Activated T-helper 17 cell treated with anti-CD3 and anti-CD28 coated beads, Interleukin-2, amount 50 U/mL, for 72 hours (primary cell): ENCODE measurements around the gene FBXW10. TPM values are rescaled to one million over a fixed set of nuclear protein-coding genes. Genes with fewer than 3 reads are reported as not detected.
A peak's percentile ranks its signal among the peaks of the same experiment; 100 is the strongest.
"Not testable (repeated sequence)": the region's sequence is repeated elsewhere in the genome, so short reads cannot be mapped to it uniquely, and the experiment has no call there.

Source experiments
- ATAC-seq: fragments of 150-1000 bp; cut with Tn5 transposase; replicated peaks from 2 replicates; pipeline ENCODE4 v1.10.0; 2021; ENCODE audit warnings: mild to moderate bottlenecking, moderate library complexity
- H3K27ac Mint-ChIP-seq: one replicate; pipeline ENCODE4 v1.8.0; 2022; ENCODE audit warnings: mixed read lengths
- H3K27me3 Mint-ChIP-seq: one replicate; pipeline ENCODE4 v1.8.0; 2022; ENCODE audit warnings: mixed read lengths
- H3K36me3 Mint-ChIP-seq: one replicate; pipeline ENCODE4 v1.8.0; 2022; ENCODE audit warnings: low read depth, mild to moderate bottlenecking, mixed read lengths
- H3K4me1 Mint-ChIP-seq: one replicate; pipeline ENCODE4 v1.8.0; 2022; ENCODE audit warnings: mixed read lengths
- H3K4me3 Mint-ChIP-seq: one replicate; pipeline ENCODE4 v1.8.0; 2022; ENCODE audit warnings: mild to moderate bottlenecking, mixed read lengths
- H3K9me3 Mint-ChIP-seq: one replicate; pipeline ENCODE4 v1.8.0; 2022; ENCODE audit warnings: mixed read lengths
- total RNA-seq, 2 donors: library from RNA; stranded (reverse); gene quantifications; one replicate each; pipeline ENCODE4 v1.2.3, GENCODE V29; 2022

The FBXW10 gene, protein sequence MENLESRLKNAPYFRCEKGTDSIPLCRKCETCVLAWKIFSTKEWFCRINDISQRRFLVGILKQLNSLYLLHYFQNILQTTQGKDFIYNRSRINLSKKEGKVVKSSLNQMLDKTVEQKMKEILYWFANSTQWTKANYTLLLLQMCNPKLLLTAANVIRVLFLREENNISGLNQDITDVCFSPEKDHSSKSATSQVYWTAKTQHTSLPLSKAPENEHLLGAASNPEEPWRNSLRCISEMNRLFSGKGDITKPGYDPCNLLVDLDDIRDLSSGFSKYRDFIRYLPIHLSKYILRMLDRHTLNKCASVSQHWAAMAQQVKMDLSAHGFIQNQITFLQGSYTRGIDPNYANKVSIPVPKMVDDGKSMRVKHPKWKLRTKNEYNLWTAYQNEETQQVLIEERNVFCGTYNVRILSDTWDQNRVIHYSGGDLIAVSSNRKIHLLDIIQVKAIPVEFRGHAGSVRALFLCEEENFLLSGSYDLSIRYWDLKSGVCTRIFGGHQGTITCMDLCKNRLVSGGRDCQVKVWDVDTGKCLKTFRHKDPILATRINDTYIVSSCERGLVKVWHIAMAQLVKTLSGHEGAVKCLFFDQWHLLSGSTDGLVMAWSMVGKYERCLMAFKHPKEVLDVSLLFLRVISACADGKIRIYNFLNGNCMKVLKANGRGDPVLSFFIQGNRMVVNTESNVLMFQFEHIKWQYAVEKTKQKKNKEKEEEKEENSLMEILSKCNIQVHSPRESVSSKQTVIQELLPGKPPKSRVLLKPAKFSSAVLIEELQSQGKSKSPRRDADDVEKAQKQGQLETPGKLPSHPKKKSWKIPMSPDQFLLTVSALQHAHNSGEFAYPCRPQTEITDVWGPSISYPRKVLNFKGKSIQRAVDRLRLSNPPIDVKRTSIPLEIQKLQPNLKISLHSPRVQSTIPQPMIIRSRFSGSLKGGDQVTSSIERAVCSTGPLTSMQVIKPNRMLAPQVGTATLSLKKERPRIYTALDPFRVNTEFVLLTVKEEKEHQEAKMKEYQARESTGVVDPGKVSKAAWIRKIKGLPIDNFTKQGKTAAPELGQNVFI
- under 1 TPM in 1 of 2 donors, not detected in 1; 0.78 TPM for total RNA-seq

DNA sequence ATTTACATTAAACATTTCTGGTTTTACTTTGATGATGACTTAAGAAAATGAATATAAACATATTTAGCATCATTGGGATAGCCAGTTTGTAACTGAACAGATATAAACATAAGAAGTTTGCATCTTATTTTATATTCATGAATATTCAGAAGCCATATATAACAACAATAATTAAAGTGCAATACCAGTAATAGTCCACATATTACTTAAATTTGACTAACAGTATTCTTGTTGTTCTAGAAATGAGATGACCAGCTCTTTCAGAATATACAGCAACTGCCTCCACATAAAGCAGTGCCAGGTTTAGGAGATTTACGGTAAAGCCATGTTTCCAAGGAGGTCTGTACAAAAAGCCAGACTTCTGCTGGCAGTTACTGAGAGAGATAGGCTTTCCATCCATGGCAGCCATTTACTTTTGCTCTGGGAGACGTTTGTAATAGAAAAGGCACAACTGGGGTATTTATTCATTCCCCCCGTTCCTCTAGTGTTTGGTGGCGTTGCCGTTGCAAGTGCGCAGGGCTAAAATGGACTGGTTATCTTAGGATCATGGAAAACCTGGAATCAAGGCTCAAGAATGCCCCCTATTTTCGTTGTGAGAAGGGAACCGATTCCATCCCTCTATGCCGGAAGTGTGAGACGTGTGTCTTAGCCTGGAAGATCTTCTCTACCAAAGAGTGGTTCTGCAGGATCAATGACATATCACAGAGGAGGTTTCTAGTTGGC lies at the start of gene FBXW10:
TSS of gene FBXW10 (plus strand) at position 356 of the 723 bp plus-strand sequence. CDS start at position 547, 191 bp downstream.
- H3K27ac Mint-ChIP-seq, H3K9me3 Mint-ChIP-seq, H3K4me1 Mint-ChIP-seq, ATAC-seq, H3K36me3 Mint-ChIP-seq, H3K27me3 Mint-ChIP-seq, H3K4me3 Mint-ChIP-seq: not testable (repeated sequence)

DNA sequence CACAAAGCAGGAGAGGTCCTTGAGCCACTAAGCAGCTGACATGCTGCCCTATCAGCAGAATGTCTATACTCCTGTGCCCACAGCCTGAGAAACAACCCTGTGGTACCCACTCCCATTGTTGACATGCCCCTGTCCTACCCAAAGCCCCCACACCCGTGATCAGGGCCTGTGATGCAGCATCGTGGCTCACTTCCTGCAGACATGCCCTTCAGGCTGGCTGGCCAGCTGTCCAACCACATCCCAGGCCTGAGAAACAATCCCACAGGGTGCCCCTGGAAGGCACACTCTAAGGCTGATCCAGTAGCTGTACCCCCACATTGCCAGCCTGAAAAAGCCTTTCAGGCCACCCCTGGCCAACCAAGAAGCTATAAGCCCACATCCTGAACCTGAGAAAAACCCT lies 48.7 kb upstream of the FBXW10 start:
- not testable (repeated sequence) for H3K4me3 Mint-ChIP-seq, H3K4me1 Mint-ChIP-seq, H3K9me3 Mint-ChIP-seq, H3K27ac Mint-ChIP-seq, H3K27me3 Mint-ChIP-seq, H3K36me3 Mint-ChIP-seq, ATAC-seq

DNA sequence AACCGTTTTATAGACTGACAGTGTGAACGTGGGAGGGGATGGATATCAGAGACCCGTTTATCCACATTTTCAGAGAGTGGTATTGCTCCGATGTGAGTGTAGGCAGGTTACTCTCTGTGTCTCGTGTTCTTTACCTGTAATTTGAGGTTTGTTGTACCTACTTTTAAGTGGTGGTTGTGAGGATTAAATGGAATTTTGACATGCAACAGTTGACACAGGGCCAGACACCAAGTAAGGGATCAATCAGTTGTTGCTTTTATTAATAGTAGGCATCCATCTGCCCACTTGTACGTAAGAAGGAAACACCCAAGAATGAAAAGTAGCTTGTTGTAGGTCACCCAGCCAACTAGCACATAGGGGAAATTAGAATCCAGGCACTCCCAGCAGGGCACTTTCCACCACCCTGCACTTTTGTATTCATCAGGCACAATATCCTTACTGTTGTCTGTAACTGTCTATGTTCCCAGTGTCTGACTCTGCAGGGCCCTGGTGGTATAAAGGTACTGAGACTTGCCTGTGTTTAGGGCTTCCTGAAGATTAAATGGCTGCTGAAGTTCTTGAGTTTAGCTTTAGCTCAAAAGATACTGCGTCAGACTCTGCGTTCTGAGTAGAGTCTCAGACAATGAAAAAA lies 45.3 kb upstream of the FBXW10 start:
- H3K4me3 Mint-ChIP-seq, result peak overlapping the region; percentile 89
- not testable (repeated sequence) for ATAC-seq, H3K27me3 Mint-ChIP-seq, H3K36me3 Mint-ChIP-seq, H3K4me1 Mint-ChIP-seq, H3K9me3 Mint-ChIP-seq
- H3K27ac Mint-ChIP-seq, result peak overlapping the region; percentile 78

DNA sequence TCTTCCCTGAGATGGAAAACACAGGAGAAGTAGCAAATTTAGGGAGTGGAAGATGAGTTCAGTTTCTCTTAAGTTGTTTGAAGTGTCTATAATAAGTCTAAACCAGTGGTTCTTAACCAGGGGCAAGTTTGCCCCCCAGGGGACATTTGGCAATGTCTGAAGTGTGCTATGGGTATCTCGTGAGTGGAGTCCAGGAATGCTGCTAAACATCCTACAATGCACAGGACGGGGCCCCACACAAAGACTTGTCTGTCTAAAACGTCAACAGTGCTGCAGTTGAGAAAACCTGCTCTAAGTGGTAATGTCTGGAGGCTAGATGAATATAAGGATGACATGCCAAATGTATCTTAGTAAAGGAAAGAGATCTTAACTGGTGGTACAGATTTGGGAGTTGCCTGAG lies 37.9 kb upstream of the FBXW10 start:
- not testable (repeated sequence) for H3K27me3 Mint-ChIP-seq, H3K36me3 Mint-ChIP-seq, ATAC-seq, H3K9me3 Mint-ChIP-seq, H3K4me3 Mint-ChIP-seq, H3K27ac Mint-ChIP-seq, H3K4me1 Mint-ChIP-seq

DNA sequence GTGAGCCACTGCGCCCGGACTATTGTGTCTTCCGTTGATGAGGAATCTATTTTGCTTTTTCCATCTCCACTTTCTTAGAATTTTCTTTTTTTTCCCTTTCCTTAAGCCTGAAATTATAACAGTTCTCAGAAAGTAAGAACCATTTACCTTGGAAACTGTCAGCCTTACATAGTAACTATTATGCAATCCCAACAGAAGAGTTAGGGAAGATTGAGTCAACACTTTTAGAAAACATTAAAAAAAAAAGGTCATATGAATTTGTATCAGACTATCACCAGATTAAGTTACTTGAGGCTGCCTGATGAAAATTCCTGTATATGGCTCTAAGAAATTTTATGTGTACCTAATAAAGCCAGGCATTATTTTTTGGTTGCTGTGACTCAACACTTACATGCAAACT lies 35.6 kb upstream of the FBXW10 start:
- not testable (repeated sequence) for H3K27me3 Mint-ChIP-seq, H3K27ac Mint-ChIP-seq, H3K4me1 Mint-ChIP-seq, ATAC-seq, H3K9me3 Mint-ChIP-seq, H3K4me3 Mint-ChIP-seq, H3K36me3 Mint-ChIP-seq

DNA sequence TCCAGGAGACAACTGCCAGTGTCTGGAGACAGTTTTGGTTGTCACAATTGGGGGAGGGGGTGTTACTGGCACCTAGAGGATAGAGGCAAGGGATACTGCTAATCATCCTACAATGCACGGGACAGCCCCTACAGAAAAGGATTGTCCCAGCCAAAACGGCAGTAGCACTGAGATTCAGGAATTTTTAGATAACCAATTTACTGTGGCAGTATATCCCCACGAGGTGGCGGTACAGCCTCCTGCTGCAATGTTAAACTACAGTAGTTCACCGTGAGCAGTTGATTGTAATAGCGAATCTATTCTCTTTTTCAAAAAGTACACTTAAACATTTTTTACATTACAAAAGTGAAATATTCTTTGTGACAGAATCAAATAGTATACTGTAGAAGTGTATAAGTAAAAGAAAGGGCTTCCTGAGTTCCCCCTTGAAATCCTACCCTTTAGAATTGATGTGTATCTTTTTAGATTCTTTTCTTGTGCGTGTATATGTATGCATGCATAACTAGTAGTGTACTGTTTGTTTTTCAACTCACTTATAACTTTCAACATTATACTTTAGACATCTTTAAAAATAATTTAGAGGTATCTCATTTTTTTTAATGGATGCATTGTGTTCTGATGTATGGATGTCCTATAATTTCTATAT lies 31.4 kb upstream of the FBXW10 start:
- H3K27me3 Mint-ChIP-seq, H3K4me3 Mint-ChIP-seq, H3K9me3 Mint-ChIP-seq, H3K27ac Mint-ChIP-seq, H3K4me1 Mint-ChIP-seq, H3K36me3 Mint-ChIP-seq: not testable (repeated sequence)
- ATAC-seq, result peak; percentile 62

DNA sequence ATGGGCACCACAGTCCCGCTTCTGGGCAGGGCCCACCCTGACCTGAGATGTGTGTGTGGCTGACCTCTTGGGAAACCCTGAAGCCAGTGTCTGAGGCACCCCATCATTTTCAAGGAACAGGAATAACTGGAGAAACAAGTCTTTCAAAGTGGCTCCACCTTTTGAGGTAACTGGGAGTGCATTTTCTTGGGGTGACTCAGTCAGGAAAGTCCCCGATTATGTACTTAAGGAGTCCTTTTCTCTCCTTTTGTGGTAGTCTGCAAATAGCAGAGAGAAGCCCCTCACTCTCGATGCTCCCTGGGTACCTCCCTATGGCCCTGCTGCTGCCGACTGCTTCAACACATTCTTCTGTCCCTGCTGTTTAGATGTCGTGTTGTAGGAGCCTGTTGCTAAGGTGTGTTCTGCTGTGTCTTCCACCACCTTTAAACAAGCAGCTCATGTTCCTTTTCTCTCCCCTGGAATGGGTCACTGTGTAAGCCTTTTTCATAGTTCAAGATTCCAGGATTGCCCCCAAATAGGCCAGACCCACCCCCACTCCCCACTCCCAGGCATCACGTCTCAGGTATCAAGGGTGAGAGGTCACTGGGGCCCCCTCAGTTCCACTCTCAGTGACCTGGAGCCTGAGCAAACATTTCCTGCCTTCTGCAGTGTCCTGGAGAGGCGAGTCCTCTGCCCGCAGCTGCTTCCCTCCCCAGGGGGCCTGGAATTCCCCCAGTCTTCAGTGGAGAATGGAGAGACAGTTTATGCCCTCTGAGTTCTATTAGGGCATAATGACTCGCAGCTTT lies 25.0 kb upstream of the FBXW10 start:
- H3K4me3 Mint-ChIP-seq, H3K36me3 Mint-ChIP-seq, H3K27me3 Mint-ChIP-seq: not testable (repeated sequence)

DNA sequence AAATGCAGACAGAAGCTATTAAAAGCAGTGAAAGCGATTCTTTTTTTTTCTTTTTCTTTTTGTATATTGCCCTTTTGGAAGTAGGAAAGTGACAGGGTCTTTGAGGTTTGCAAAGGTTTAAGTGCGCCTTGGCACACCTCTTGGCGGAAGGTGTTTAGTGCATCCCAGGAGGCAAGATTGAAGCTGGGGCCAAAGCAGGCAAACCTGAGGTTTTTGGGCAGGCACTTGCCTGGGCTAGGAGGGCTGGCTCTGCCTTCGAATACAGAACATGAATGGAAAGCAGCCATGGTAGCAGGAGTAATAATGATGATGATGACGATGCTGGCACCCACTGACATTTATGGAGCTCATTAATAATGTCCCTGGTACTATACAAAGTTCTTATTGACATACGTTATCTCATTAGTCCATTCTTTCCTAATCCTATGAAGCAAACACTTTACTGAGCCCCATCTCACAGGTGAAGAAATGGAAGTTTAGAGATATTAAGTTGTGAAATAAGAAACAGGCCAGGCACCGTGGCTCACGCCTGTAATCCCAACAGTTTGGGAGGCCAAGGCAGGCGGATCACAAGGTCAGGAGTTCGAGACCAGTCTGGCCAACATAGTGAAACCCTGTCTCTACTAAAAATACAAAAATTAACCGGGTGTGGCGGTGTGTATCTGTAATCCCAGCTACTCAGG lies 24.3 kb upstream of the FBXW10 start:
- H3K9me3 Mint-ChIP-seq, H3K36me3 Mint-ChIP-seq, H3K27me3 Mint-ChIP-seq, H3K27ac Mint-ChIP-seq, H3K4me3 Mint-ChIP-seq, H3K4me1 Mint-ChIP-seq, ATAC-seq: not testable (repeated sequence)

More for the DNA sequence above, 25.0 kb upstream of the FBXW10 start:
- not testable (repeated sequence) for ATAC-seq, H3K4me1 Mint-ChIP-seq, H3K9me3 Mint-ChIP-seq
- H3K27ac Mint-ChIP-seq, result peak overlapping the region; percentile 54

DNA sequence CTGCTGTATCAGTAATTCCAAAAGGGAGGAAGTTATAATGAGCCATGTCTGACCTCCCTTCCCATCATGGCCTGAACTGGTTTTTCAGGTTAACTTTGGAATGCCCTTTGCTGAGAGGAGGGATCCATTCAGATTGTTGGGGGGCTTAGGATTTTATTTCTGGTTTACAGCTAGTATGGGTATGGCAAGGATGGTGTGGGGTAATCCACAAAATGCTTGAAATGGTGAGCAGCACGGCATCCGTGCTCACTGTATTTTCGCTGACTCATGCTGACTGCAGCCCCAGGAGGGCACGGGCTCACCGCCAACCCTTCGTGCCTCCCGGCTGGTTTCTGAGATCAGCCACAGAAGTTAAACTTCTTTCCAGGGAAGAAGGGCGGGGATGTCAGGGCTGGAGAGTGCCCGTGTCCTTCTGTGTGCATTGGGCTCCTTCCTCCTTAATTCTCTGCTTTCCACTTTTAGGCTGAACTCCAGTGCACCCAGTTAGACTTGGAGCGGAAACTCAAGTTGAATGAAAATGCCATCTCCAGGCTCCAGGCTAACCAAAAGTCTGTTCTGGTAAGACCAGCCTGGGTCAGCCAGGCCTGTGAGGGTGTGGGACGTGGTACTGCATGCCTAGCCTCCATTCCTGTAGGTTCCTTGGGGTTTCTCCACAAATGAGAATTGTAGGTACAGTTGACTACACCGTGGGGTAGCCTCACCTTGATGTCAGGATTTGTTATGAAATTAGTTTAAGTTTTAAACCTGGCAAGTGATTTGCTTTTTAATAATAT lies 21.9 kb upstream of the FBXW10 start:
- not testable (repeated sequence) for H3K9me3 Mint-ChIP-seq, H3K4me3 Mint-ChIP-seq, H3K36me3 Mint-ChIP-seq, H3K27ac Mint-ChIP-seq, H3K4me1 Mint-ChIP-seq, H3K27me3 Mint-ChIP-seq, ATAC-seq

DNA sequence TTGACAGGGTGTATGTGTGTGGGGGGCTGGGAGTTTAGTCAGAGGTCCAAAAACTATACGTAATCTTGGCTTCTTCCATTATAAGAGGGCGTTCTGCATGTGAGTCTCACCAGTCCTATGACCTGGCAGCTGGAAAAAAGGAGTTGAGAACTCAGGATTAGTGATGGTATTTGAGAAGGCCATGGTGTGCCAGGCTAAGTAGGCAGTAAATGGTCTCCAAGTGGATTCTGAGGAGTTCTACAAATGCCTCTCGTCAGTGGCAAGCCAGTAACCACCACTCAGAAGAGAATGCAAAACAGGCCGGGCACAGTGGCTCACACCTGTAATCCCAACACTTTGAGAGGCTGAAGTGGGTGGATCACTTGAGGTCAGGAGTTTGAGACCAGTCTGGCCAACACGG lies 21.2 kb upstream of the FBXW10 start:
- not testable (repeated sequence) for H3K36me3 Mint-ChIP-seq, H3K27ac Mint-ChIP-seq, ATAC-seq, H3K9me3 Mint-ChIP-seq, H3K4me1 Mint-ChIP-seq, H3K27me3 Mint-ChIP-seq, H3K4me3 Mint-ChIP-seq

DNA sequence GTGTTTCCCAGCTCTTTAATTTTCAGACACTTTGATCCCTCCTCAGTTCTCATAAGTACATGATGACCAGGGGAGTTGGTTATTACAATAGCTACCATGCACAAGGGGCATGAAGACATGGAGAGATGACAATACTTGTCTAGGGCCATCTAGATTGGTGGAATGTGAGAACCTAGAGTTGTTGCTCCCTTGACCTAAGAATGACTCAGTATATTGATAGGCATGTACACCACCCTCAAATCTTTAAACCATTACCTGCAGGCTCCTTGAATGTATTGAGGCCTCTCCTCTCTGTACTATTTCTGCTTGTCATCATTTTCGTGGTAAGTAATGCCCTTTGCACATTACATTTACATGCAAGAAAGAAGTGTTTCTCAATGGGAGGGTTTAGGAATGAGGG lies 20.3 kb upstream of the FBXW10 start:
- not testable (repeated sequence) for H3K27me3 Mint-ChIP-seq, H3K4me3 Mint-ChIP-seq, H3K27ac Mint-ChIP-seq, H3K36me3 Mint-ChIP-seq, H3K4me1 Mint-ChIP-seq, ATAC-seq, H3K9me3 Mint-ChIP-seq

DNA sequence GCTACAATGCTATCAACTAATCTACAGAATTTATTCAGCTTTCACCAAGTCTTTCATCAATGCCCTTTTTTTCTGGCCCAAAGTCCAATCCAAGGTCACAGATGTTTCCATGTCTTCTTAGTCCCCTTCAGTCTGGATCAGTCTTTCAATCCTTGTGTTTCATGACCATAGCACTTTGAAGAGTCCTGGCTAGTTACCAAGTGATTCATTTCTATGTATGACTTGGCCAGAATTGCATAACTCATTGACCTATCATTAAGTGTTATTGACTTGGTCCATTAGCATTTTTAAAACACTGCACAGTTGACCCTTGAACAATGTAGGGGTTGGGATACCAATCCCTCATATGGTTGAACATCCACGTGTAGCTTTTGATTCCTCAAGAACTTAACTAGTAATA lies 11.4 kb upstream of the FBXW10 start:
- not testable (repeated sequence) for ATAC-seq, H3K9me3 Mint-ChIP-seq, H3K27me3 Mint-ChIP-seq, H3K4me3 Mint-ChIP-seq, H3K36me3 Mint-ChIP-seq, H3K27ac Mint-ChIP-seq, H3K4me1 Mint-ChIP-seq
